ENCODE measurements around the gene SORCS2.

The SORCS2 gene

DNA sequence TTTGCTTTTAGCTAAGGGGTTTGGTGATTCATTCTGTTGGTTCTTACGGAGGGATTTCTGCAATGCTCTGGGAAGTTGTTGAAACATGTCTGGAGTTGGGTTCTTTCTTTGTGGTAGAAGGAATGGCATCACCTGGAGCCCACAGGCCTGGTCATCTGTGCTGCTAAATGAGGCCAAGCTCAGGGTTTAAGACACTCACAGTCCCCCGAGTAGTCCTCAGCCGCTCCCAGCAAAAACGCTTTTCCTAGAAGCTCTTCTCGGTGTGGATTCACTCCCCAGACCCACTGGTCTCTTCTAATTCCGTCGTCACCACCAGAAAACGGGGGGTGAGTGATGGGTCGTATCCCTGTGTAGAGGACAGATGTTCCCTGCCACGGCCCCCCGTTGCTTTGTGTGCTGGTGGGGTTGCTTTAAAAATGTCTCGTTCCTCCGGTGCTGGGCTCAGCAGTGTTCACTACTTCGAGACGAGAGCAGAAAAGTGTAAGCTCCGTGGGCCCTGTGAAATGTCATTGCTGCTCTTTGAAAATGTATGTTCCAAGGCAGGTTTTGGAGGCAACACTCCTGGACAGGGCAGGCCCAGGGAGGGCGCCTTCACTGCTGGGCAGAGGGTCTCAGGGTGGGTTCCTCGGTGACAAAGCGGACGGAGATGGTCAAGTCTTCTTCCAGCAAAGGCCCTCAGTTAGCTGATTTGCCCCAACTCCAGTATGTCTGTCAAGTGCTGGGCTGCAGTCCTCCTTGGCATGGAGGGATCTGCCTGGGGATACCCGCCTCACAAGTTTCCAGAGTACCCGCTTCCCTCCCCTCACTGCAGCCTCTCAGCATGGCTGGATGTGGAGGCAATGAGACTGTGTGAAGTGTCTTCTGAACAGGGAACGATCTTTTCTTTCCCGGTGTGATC, 205.1 kb downstream of the SORCS2 start:
- peak in 1 of 2 experiments; percentile 28 for DNase-seq

DNA sequence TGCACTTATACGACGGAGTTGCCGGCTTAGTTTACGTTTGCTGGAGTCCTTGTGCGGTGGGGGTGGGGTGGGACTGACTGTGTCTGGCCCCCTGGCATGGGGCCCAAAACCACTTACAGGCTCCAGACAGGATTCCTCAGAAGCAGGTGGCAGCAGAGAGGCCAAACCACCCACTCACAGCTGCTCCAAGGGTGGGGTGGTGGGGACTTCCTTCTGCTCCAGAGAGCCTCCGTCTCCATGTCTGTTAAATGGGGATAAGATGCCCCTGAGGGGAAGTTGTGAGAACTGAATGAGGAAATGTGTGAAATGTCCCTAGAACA, 205.7 kb downstream of the SORCS2 start:
- peak; percentile 97 to 99 for DNase-seq

DNA sequence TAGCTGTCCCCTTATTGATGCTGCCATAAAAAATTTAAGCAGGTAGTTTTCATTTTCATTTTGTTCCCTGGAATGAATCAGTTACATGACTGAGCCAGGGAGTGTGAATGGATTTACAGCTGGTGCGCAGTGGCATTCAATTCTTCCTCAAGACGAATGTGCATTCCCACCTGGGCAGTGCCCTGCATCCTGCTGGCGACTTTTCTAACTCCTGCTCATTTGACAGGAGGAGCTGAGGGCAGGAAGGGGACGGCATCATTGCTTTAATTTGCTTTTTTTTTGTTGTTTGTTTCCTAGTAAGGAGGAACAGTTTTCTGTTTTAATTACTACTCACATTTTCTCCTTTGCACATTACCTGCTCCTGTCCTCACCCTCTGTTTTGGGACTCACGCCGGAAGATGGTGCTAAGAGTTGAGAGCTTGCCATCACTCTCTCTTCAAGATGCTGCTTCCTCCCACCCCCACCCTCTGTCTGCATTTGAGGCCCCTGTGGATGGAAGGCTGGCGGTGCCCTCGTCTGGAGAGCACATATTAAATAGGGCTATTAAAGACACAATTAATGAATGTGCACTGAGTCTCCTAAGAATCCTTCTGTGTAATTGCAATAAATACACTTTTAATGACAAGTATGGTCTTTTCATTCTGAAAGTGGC, 206.6 kb downstream of the SORCS2 start:
- peak in 1 of 2 experiments; percentile 61 for DNase-seq

DNA sequence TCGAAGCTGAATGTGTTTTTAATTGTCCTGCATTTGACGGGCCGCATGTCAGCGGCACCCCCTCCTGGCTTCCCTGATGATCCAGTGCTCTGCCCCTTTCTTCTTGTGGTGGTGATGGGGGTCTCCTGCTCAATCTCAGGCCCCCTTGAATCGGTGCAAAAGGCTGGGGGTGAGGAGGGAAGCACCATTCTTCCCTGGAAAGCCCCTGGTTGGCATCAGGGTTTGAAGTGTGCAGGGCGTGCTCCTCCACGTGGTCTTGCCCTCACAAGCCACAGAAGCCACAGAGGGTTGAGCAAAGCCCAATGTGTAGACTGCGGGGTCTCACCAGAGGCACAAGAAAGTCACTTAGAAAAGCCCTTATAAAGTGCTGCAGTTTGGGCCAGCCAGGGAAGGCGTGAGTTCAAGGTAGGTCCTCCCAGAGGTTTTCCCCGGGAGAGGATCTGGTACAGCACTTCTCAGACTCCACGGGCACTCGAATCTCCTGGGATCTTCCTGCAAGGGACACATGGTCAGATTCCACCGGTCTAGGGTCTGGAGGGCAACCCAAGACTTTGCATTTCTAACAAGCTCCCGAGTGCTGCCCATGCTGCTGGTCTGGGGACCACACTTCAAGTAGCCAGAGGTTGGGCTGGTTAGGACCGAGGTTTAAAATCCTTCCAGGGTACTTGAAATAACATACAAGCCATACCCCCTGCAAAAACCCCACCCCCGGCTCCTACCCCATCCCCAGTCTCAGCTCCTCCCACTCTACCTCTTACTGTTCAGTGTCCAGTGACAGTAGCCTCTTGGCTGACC, 207.3 kb downstream of the SORCS2 start:
- no peak for DNase-seq

DNA sequence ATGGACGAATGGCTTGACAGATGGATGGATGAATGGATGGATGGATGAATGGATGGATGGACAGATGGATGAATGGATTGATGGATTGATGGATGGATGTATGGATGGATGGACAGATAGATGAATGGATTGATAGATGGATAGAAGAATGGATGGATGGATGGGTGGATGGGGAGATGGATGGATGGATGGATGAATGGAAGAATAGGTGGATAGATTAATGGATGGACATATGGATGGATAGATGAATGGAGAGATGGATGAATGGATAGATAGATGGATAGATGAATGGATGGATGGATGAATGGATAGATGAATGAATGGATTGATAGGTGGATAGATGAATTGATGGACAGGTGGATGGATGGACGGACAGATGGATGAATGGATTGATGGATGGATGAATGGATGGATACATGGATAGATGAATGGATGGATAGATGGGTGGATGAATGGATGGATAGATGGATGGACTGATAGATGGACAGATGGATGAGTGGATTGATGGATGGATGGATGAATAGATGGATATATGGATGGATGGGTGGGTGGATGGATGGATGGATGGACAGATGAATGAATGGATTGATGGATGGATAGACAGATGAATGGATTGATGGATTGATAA, 208.4 kb downstream of the SORCS2 start:
- DNase-seq, result no peak

DNA sequence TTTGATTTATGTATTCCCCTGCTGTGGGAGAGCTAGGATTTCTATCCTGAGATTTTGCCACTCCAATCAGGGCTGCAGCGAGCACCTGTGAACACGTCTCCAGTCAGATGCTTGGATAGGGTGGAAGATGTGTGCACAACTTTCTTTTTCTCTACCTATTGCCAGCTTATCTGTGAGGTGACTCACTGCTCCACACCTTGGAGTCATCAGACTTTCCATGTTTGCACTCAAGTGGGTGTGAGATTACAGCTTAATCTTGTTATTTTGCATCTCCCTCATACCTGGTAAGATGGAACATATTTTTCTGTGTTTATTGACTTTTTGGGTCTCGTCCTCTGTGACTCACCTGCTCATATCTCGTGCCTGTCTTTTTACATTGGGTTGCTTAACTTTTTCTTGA, 210.2 kb downstream of the SORCS2 start:
- DNase-seq, result peak in 1 of 2 experiments; percentile 27

DNA sequence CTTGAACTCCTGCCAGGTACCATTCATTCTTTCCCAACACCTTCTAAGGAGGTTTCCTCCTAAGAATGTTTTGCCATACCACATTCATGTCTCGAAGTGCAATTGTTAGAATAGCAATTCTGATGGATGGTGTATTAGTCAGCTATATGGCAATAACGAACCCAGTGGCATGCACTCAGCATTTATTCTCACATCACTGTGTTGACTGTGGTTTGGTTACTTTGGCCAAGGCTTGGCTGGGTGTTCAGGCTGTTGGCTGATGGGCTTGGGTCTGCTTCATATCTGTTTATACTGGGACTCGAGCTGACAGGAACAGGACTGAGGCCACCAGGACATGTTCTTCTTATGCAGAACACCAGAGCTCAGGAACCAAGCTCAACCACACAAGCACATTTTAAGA, 210.7 kb downstream of the SORCS2 start:
- DNase-seq, result no peak

DNA sequence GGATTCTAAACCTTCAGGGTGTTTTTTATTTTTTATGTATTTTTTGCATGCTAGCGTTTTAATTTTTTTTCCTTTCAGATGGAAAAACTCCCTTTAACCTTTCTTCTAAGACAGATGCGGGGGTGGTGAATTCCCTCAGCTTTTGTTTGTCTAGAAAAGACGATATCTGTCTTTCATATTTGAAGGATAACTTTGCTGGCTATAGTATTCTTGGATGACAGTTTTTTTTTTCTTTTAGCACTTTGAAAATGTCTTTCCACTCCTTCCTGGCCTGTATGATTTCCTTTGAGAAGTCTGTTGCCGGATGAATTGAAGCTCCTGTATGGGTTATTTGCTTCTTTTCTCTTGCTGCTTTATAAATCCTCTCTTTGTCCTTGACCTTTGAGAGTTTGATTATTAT, 215.8 kb downstream of the SORCS2 start:
- no peak for DNase-seq

DNA sequence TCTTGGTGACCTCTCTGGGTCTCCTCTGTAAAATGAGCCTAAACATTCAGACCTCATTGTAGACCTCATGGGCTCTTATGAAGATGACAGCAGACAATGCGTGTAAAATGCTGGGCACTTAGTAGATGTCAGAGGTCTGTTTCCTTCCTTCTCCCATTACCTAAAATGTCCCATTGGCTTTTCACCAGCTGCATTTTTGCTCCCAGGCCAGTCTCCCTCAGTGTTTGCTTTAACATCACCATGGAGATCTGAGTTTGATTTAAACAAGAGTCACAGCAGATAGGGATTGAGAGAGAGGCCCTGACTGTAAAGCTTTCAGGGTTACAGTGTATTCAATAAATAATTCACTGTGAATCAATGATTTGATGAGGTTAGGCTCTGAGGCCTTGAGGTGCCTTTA, 218.1 kb downstream of the SORCS2 start:
- DNase-seq, result no peak

DNA sequence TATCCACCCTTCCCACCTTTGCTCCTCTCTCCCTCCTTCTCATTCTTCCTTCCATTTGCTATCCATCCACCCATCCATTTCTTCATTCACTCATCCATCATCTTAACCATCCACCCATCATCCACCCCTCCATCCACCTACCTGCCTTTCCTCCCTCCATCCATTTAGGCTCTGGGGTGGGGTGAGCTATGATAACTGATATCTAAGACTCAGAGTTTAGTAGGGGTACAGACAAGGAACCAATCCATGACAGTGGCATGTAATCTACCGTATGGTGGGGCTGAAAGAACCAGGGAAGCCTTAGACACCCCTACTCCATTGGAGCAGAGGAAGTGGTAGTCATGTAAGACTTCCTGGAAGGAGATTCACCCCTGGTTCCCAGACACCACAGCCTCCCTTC, 219.2 kb downstream of the SORCS2 start:
- no peak for DNase-seq

DNA sequence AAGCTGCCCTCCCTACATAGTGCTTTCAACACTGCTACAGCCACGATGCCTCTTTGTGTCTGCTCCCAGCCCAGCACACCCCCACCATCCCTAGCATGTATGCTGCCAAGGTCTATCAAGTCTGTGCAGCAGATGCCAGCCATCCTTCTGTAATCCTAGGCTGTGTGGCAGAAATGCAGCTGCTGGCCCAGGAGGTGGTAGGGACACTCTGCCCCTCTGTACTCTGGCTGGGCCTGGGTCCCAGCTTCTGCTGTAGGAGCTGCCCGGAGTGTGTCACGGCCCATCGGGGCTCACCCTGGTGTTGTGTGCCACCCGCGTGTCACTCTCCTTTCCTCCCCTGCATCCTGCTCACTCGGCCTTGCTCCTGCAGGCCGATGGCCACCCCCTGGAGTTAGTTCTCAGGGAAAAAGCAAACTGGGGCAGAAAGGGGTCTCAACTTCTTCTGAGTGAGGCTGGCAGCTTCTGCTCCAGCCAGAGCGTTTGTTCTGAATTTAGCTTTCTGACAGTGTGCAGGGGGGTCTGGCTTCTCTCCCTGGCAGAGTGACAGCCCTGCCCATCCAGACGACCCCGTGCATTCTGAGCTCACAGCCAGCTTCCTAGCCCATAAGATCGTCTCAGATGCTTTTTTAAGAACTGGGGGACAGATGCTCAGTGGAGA, 219.7 kb downstream of the SORCS2 start:
- DNase-seq, result peak; percentile 59 to 84

DNA sequence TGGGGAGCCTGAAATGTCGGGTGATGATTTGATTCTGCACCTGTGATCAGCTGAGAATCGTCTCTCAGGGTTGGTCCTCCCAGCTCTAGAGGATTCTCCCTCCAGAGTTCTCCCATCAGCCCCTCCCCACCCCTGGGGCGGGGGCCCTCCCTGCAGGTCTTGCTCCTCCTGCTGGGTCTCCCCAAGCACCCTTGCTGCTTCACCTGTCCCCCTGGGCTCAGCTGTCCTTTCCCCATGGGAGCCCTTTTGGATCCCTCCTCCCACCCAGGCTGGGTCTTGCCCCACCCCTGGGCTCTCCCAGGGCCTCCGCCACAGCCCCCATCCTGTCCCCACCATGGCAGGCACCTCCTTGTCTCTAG, 220.2 kb downstream of the SORCS2 start:
- DNase-seq, result no peak

DNA sequence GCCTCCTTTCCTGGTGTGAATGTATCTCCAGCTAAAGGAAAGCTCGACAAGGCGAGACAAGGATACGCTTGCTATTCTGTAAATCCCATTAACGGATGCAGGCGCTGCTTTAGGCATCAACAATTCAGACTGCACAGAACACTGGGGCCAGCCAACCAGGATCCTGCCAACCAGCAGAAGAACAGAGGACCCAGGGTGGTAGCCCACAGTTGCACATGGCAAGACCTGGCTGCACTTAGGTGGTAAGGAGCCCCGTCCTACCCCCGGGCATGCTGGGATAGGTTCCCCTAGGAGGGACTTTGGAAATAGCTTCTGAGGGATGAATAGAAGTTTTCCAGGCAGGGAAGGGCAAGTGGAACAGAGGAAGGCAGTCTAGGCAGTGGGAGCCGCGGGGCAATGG, 221.7 kb downstream of the SORCS2 start:
- DNase-seq, result no peak

DNA sequence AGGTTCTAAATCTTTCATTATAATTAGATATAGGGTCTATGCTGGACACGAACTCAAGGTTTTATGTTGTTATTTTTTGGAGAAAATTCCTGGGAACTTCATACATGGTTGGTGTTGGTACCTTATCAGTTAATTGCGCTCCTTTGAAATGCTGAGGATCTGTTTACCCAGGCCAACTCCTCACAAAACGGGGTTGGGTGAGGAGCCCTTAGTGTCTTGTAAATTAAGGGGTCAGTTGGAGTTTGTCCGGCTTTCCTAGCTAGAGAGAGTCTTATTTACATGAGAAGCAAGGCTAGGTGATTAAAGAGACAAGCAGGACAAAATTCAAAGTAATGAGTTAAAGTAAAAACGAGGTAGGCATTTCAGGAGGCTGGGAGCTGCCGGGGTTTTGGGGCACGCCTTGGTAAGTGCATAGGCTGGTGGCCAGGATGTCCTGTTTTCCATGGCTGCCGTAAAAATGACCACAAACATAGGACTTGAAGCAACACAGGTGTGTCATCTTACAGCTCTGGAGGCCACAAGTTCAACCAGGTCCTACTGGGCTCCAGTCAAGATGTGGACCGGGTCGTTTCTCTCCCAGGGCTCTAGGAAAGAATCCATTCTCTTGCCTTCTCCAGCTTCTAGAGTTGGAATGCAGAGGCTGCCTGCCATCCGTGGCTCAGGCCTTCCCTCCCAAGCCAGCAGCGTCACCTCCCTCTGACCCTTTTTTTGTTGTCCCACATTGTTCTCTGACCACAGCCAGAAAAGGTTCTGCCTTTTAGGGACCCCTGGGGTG, 222.6 kb downstream of the SORCS2 start:
- no peak for DNase-seq

DNA sequence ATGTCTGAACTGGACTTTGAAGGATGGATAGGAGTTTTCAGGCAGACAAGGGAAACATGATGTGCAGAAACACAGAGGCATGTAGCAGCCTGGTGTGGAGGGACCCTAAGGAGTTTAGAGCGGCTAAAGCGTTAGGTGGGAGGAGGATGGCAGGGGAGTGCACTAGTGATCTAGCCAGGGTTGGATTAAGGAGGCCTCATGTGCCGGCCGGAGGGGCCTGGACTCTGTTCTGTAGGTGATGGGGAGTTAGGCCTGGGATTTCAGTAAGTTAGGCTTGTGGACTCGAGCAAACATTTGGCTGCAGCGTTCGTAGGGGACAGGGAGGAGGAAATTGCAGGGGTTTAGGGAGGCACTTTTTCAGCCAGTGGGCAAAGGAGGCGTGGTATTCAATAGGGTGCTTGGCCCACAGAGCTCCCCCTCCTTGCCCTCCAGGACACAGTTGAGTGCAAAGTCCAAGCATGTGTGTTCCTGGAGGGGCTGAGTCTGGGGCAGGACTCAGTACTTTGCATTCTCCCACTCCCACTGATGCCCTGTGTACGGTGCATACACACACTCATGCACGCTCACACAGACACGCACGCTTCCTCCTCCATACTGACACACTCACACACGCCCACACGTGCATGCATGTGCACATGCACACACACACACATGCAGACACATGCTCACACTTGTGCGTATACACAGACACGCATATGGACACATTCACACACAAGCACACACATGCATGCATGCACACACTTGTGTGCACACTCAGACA, 223.8 kb downstream of the SORCS2 start:
- DNase-seq, result no peak

DNA sequence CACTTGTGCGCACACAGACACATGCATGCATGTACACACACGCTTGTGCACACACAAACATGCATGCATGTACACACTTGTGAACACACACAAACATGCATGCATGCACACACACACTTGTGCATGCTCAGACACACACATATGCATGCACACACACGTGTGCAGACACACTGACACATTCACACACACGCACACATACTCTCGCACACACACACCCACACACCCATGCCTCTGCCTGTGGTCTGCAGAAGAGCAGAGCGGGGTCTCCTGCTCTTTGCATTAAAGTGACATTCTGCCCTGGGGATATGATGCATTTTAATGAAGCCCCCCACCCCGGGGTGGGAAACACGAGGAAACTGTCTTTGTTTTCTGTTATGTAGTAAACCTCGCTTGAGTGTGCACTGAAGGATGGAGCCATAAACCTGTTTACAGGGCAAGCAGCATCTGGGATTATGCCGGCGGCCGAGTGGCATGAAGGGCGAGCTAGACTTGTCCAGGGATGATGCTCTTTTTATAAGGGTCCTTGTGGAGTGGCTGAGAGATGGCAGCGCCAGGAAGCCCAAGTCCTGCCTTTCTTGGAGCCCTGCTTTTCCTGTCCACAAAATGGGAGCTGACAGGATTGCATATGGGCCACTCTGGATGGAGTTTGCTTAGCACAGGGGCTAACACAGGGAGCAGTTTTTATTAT, 224.6 kb downstream of the SORCS2 start:
- DNase-seq, result no peak

DNA sequence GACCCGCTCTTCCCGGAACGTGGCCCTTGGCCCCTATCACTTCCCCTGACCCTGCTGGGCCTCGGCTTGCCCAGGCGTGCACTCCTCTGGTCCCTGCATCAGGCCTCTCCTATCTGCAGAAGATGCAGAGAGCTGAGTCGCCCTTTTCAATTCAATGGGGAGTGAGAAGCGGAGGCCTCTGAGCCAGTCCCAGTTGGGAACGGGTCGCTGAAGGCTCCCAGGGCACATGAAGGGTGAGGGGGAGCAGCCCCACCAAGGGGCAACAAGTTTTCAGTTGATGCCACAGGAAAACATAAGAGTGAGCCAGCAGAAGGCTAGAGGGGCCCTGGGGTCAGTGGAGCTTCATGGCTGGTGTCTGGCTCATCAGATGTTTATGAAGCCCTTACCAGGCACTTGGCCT, 225.3 kb downstream of the SORCS2 start:
- DNase-seq, result no peak

DNA sequence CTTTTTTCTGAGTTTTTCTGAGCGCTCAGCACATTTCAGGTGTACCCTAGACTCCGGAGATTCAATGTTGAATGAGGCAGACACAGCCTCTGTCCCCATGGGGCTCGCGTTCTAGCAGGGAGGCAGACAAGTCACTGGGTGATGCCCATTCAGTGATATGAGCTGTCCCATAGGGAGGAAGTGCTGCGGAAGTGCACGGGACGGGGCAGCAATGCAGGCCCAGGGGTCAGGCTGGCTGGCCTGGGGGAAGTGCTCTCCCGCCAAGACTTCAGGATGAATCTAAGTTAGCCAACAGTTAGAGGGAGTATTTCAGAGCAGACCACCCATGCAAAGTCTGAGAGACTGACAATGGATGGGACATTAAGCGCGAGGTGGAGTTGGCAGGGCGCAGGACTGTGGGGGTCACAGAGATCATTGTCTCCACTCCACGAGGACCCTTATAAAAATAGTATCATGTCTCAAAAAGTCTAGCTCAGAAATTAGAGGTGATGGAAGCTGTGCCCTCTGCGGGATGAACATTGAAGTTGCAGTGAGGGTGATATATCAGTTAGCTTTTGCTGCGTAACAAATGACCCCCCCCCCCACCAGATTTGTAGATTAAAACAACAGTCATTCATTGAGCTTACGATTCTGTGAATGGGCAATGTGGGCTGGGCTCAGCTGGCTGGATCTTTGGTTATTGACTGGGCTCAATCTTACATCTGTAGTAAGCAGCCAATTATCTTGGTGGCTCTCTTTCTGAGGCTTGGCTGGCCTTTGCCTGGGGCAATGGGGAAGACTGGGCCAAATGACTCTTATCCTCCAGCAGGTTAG, 226.0 kb downstream of the SORCS2 start:
- DNase-seq, result no peak

DNA sequence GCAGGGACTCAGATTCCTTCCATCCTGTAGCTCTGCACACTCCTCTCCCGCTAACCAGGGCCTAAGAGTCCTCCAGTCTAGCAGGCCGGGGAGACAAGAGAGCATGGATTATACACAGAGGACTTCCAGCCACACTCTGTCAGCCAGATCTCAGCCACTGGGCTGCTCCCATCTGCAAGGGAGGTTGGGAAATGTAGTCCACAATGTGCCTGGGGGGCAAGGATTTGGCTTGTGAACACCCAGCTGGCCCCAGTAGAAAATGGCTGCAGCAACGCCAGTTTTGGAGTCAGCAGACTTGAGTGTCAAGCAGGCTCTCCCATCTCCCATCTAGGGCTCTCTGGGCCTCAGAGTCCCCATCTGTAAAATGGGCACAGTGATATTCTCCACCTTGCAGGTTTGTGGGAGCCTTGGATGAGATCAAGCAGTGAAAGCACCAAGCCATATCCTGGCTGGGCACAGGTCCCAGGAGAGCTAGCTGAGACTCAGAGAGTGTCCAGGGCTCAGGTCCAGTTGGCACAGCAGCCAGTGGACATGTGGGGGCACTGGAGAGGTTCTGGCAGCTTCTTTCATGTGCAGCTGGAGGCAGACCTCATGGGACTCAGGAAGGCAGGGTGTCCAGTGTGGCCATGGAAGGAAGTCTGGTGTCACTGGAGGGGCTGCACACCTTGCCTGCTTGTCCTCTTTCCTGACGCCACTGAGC, 227.8 kb downstream of the SORCS2 start:
- peak in 1 of 2 experiments; percentile 59 for DNase-seq

All from NCI-H524 (cell line).